ENCODE data around the gene ZNF221.
A peak's percentile ranks its signal among the peaks of the same experiment; 100 is the strongest.

ZNF221 gene

GRCh38 chr19:43934985-43935708 is 15.9 kb upstream of the ZNF221 start, which contains the start of gene ZNF45:
ZNF45 (minus strand) TSS chr19:43935282; CDS start chr19:43922185, 13,097 bp downstream.
- Histone ChIP-seq H3K79me2 (ENCODE audit: low read length) (peaks cover 8% of the 10 kb centered on the region), H3K9me3 (ENCODE audit: insufficient read depth, low read length) (peaks cover 10% of the 10 kb centered on the region; the same call in 1 of the 2 replicates), H3K27me3 (ENCODE audit: low read depth, low read length) (no peaks in the 10 kb centered on the region), H3K4me2 (ENCODE audit: low read length) (peak within 1 kb of the TSS; percentile 71), H2AFZ (ENCODE audit: low read depth, low read length) (peak within 1 kb of the TSS; percentile 98), H3K9ac (ENCODE audit: low read length) (peak within 1 kb of the TSS; percentile 82), H3K36me3 (replicated peaks; ENCODE audit: low read depth, low read length) (peaks cover 35% of the 10 kb centered on the region), H3K4me1 (ENCODE audit: low read length) (peaks cover 11% of the 10 kb centered on the region), H3K4me3 (ENCODE audit: low read length) (peak within 1 kb of the TSS; percentile 80), H4K20me1 (ENCODE audit: insufficient read depth, low read length) (no peaks in the 10 kb centered on the region), H3K27ac (ENCODE audit: low read length) (peak within 1 kb of the TSS; percentile 47)
- no peak for TF ChIP-seq EZH2phosphoT487 (IDR thresholded peaks at IDR 0.05; ENCODE audit: low read depth)
- TF ChIP-seq, protein P1, sequence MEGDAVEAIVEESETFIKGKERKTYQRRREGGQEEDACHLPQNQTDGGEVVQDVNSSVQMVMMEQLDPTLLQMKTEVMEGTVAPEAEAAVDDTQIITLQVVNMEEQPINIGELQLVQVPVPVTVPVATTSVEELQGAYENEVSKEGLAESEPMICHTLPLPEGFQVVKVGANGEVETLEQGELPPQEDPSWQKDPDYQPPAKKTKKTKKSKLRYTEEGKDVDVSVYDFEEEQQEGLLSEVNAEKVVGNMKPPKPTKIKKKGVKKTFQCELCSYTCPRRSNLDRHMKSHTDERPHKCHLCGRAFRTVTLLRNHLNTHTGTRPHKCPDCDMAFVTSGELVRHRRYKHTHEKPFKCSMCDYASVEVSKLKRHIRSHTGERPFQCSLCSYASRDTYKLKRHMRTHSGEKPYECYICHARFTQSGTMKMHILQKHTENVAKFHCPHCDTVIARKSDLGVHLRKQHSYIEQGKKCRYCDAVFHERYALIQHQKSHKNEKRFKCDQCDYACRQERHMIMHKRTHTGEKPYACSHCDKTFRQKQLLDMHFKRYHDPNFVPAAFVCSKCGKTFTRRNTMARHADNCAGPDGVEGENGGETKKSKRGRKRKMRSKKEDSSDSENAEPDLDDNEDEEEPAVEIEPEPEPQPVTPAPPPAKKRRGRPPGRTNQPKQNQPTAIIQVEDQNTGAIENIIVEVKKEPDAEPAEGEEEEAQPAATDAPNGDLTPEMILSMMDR (IDR thresholded peaks at IDR 0.05; ENCODE audit: low read depth, low read length): no peak

DNA sequence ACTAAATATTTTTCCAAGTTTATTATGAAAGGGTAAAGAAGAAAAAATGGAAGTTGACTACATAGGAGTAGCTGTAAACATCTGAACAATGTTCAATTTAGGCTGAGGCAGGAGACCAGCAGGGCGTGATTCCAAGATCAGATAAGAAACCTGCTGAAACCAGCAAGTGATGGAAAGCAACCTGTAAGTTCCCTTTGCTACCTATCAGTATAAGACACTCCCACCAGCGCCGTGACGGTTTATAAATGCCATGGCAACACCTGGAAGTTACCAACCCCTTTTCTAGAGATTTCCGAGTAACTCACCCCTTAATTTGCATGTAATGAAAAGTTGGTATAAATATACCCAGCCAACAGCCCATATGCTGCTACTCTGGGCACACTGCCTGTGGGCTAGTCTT is 14.8 kb upstream of the ZNF221 start:
- Histone ChIP-seq H3K9ac (ENCODE audit: low read length) (no peak overlapping the region), H3K27me3 (ENCODE audit: low read depth, low read length) (no peaks in the 10 kb centered on the region), H3K9me3 (ENCODE audit: insufficient read depth, low read length) (peaks cover 10% of the 10 kb centered on the region; the same call in 1 of the 2 replicates), H2AFZ (ENCODE audit: low read depth, low read length) (peak overlapping the region; percentile 98; the same call in 1 of the 2 replicates), H3K79me2 (ENCODE audit: low read length) (peaks cover 8% of the 10 kb centered on the region), H3K4me3 (ENCODE audit: low read length) (no peak overlapping the region), H3K4me2 (ENCODE audit: low read length) (no peak overlapping the region), H3K27ac (ENCODE audit: low read length) (no peak overlapping the region), H3K4me1 (ENCODE audit: low read length) (peaks cover 11% of the 10 kb centered on the region), H3K36me3 (replicated peaks; ENCODE audit: low read depth, low read length) (peaks cover 26% of the 10 kb centered on the region), H4K20me1 (ENCODE audit: insufficient read depth, low read length) (no peaks in the 10 kb centered on the region)
- TF ChIP-seq EZH2phosphoT487 (IDR thresholded peaks at IDR 0.05; ENCODE audit: low read depth): no peak
- TF ChIP-seq, protein P1 (IDR thresholded peaks at IDR 0.05; ENCODE audit: low read depth, low read length): no peak

- Histone ChIP-seq H4K20me1 (ENCODE audit: insufficient read depth, low read length) (no peaks in the 10 kb centered on the region), H3K4me1 (ENCODE audit: low read length) (peaks cover 4% of the 10 kb centered on the region; the same call in 1 of the 2 replicates), H3K27ac (ENCODE audit: low read length) (no peak overlapping the region), H3K9ac (ENCODE audit: low read length) (no peak overlapping the region), H3K27me3 (ENCODE audit: low read depth, low read length) (no peaks in the 10 kb centered on the region), H3K36me3 (replicated peaks; ENCODE audit: low read depth, low read length) (peaks cover 4% of the 10 kb centered on the region), H3K9me3 (ENCODE audit: insufficient read depth, low read length) (peaks cover 10% of the 10 kb centered on the region; the same call in 1 of the 2 replicates), H3K4me3 (ENCODE audit: low read length) (no peak overlapping the region), H2AFZ (ENCODE audit: low read depth, low read length) (no peak overlapping the region), H3K4me2 (ENCODE audit: low read length) (no peak overlapping the region), H3K79me2 (ENCODE audit: low read length) (no peaks in the 10 kb centered on the region)
- TF ChIP-seq, protein P1 (IDR thresholded peaks at IDR 0.05; ENCODE audit: low read depth, low read length): no peak
- TF ChIP-seq EZH2phosphoT487 (IDR thresholded peaks at IDR 0.05; ENCODE audit: low read depth): no peak
These were observed 11.3 kb upstream of the ZNF221 start for GRCh38 chr19:43939557-43940260.

DNA sequence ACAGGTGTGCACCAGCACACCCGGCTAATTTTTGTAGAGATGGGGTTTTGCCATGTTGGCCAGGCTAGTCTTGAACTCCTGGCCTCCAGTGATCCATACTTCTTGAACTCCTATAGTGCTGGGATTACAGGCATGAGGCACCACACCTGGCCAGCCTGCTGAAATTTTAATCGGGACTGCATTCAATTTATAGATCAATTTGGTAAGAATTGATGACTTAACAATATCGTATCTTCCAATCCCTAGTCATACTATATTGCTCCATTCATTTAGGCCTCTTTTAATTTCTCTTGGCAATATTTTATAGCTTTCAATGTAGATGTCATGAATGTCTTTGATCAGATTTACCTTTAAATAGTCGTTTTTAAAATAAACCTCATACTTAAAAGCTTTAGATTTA is 10.3 kb upstream of the ZNF221 start:
- Histone ChIP-seq H3K36me3 (replicated peaks; ENCODE audit: low read depth, low read length) (peaks cover 4% of the 10 kb centered on the region), H3K27me3 (ENCODE audit: low read depth, low read length) (no peaks in the 10 kb centered on the region), H3K4me3 (ENCODE audit: low read length) (no peak overlapping the region), H3K27ac (ENCODE audit: low read length) (no peak overlapping the region), H3K79me2 (ENCODE audit: low read length) (no peaks in the 10 kb centered on the region), H3K9ac (ENCODE audit: low read length) (no peak overlapping the region), H3K4me2 (ENCODE audit: low read length) (no peak overlapping the region), H3K9me3 (ENCODE audit: insufficient read depth, low read length) (peaks cover 10% of the 10 kb centered on the region; the same call in 1 of the 2 replicates), H4K20me1 (ENCODE audit: insufficient read depth, low read length) (no peaks in the 10 kb centered on the region), H3K4me1 (ENCODE audit: low read length) (peaks cover 9% of the 10 kb centered on the region; the same call in 1 of the 2 replicates), H2AFZ (ENCODE audit: low read depth, low read length) (no peak overlapping the region)
- TF ChIP-seq, protein P1 (IDR thresholded peaks at IDR 0.05; ENCODE audit: low read depth, low read length): no peak
- no peak for TF ChIP-seq EZH2phosphoT487 (IDR thresholded peaks at IDR 0.05; ENCODE audit: low read depth)

All from OCI-LY3 (cell line).